GM18519 (cell line): ENCODE results near the gene RNF14.

Source experiments
- ATAC-seq: cut with Tn5 transposase; IDR thresholded peaks from one replicate; pipeline ENCODE4 v1.9.1; 2021; ENCODE audit warnings: mild to moderate bottlenecking, moderate library complexity; ENCODE audit not compliant: unreplicated experiment, low FRiP score

Gene RNF14

GRCh38 chr5:141968914-141969608 lies at the start of gene RNF14:
Gene RNF14 (plus strand): TSS chr5:141969105. CDS start chr5:141973589, 4,484 bp downstream.
- ATAC-seq: peak; percentile 91

- ATAC-seq: no peak
Observed at GRCh38 chr5:141919218-141920119, 49.4 kb upstream of the RNF14 start.

- ATAC-seq: no peak
Observed at GRCh38 chr5:141920771-141921170, 48.1 kb upstream of the RNF14 start.

GRCh38 chr5:141922827-141923447 lies 46.0 kb upstream of the RNF14 start:
- peak; percentile 2 for ATAC-seq

- peak; percentile 95 for ATAC-seq
Observed at GRCh38 chr5:141923448-141924313, 45.2 kb upstream of the RNF14 start, which contains the start of gene DELE1. Gene DELE1 (plus strand): TSS chr5:141923871. CDS start chr5:141923942, 71 bp downstream.

GRCh38 chr5:141926434-141926833 lies 42.5 kb upstream of the RNF14 start:
- ATAC-seq: no peak

- no peak for ATAC-seq
Observed at GRCh38 chr5:141928051-141928450, 40.9 kb upstream of the RNF14 start.

GRCh38 chr5:141929398-141930058 lies 39.4 kb upstream of the RNF14 start:
- no peak for ATAC-seq

GRCh38 chr5:141931694-141932093 lies 37.2 kb upstream of the RNF14 start:
- ATAC-seq: no peak

GRCh38 chr5:141933151-141933550 lies 35.8 kb upstream of the RNF14 start:
- no peak for ATAC-seq

- no peak for ATAC-seq
Observed at GRCh38 chr5:141934099-141934844, 34.6 kb upstream of the RNF14 start.

GRCh38 chr5:141935538-141935937 lies 33.4 kb upstream of the RNF14 start:
- ATAC-seq: no peak

GRCh38 chr5:141940695-141941271 lies 28.1 kb upstream of the RNF14 start:
- no peak for ATAC-seq

GRCh38 chr5:141941307-141941706 lies 27.6 kb upstream of the RNF14 start:
- no peak for ATAC-seq

- ATAC-seq: no peak
Observed at GRCh38 chr5:141941779-141942178, 27.1 kb upstream of the RNF14 start.

GRCh38 chr5:141942185-141942857 lies 26.6 kb upstream of the RNF14 start:
- no peak for ATAC-seq

- ATAC-seq: no peak
Observed at GRCh38 chr5:141944076-141944475, 24.8 kb upstream of the RNF14 start.

GRCh38 chr5:141945511-141946051 lies 23.3 kb upstream of the RNF14 start:
- no peak for ATAC-seq
